HEK293 (cell line): ENCODE results near the gene SEPTIN12.

Source experiments
- CTCF ChIP-seq: fragments of 450-650 bp; formaldehyde crosslinking; IDR thresholded peaks from 2 replicates; pipeline ENCODE4 v1.5.1; 2016; ENCODE audit warnings: missing biosample characterization, missing genetic modification characterization
- ELK4 ChIP-seq: IDR thresholded peaks from 2 replicates; pipeline ENCODE4 v1.6.1; 2011; ENCODE audit warnings: mild to moderate bottlenecking, low read depth, low read length, borderline replicate concordance
- GFI1B ChIP-seq: fragments of 450-650 bp; formaldehyde crosslinking; IDR thresholded peaks from 2 replicates; pipeline ENCODE4 v1.5.1; 2016; ENCODE audit warnings: missing biosample characterization, missing genetic modification characterization
- GLI2 ChIP-seq: fragments of 450-650 bp; formaldehyde crosslinking; IDR thresholded peaks from 2 replicates; pipeline ENCODE4; 2017; ENCODE audit warnings: missing biosample characterization, missing genetic modification characterization, low read depth, borderline replicate concordance
- HOXA7 ChIP-seq: sonication (generic); formaldehyde crosslinking; IDR thresholded peaks from 2 replicates; pipeline ENCODE4 v1.8.1; 2022; ENCODE audit warnings: missing genetic modification reagents, borderline replicate concordance
- KLF8 ChIP-seq: fragments of 450-650 bp; formaldehyde crosslinking; IDR thresholded peaks from 2 replicates; pipeline ENCODE4 v1.5.1; 2016; ENCODE audit warnings: missing biosample characterization, missing genetic modification characterization
- ZBTB17 ChIP-seq: fragments of 450-650 bp; formaldehyde crosslinking; IDR thresholded peaks from 2 replicates; pipeline ENCODE4 v1.5.1; 2016; ENCODE audit warnings: missing biosample characterization, missing genetic modification characterization
- ZBTB48 ChIP-seq: fragments of 450-650 bp; formaldehyde crosslinking; IDR thresholded peaks from 2 replicates; pipeline ENCODE4 v1.5.1; 2016; ENCODE audit warnings: missing biosample characterization, missing genetic modification characterization
- ZFP37 ChIP-seq: fragments of 450-650 bp; formaldehyde crosslinking; IDR thresholded peaks from 2 replicates; pipeline ENCODE4 v1.5.1; 2016; ENCODE audit warnings: missing biosample characterization, missing genetic modification characterization
- ZNF2 ChIP-seq: fragments of 450-650 bp; formaldehyde crosslinking; IDR thresholded peaks from 2 replicates; pipeline ENCODE4 v1.5.1; 2016; ENCODE audit warnings: missing biosample characterization, missing genetic modification characterization
- ZNF221 ChIP-seq: fragments of 450-650 bp; formaldehyde crosslinking; IDR thresholded peaks from 2 replicates; pipeline ENCODE4 v1.5.1; 2017; ENCODE audit warnings: missing biosample characterization, missing genetic modification characterization, borderline replicate concordance
- ZNF24 ChIP-seq: fragments of 450-650 bp; formaldehyde crosslinking; IDR thresholded peaks from 2 replicates; pipeline ENCODE4 v1.5.1; 2016; ENCODE audit warnings: missing biosample characterization, missing genetic modification characterization
- ZNF266 ChIP-seq: fragments of 450-650 bp; formaldehyde crosslinking; IDR thresholded peaks from 2 replicates; pipeline ENCODE4 v1.5.1; 2016; ENCODE audit warnings: missing biosample characterization, missing genetic modification characterization, low read depth
- ZNF335 ChIP-seq: fragments of 450-650 bp; formaldehyde crosslinking; conservative IDR thresholded peaks from 2 replicates; pipeline ENCODE4 v1.5.1; 2016; ENCODE audit warnings: missing biosample characterization, missing genetic modification characterization
- ZNF473 ChIP-seq: fragments of 450-650 bp; formaldehyde crosslinking; IDR thresholded peaks from 2 replicates; pipeline ENCODE4 v1.5.1; 2017; ENCODE audit warnings: missing biosample characterization, missing genetic modification characterization
- ZNF514 ChIP-seq: fragments of 450-650 bp; formaldehyde crosslinking; IDR thresholded peaks from 2 replicates; pipeline ENCODE4 v1.5.1; 2016; ENCODE audit warnings: missing biosample characterization, missing genetic modification characterization
- ZNF560 ChIP-seq: fragments of 450-650 bp; formaldehyde crosslinking; IDR thresholded peaks from 2 replicates; pipeline ENCODE4 v1.5.1; 2017; ENCODE audit warnings: missing biosample characterization, missing genetic modification characterization, borderline replicate concordance
- ZNF571 ChIP-seq: fragments of 450-650 bp; formaldehyde crosslinking; IDR thresholded peaks from 2 replicates; pipeline ENCODE4 v1.5.0; 2017; ENCODE audit warnings: missing biosample characterization, missing genetic modification characterization
- ZNF600 ChIP-seq: fragments of 450-650 bp; formaldehyde crosslinking; IDR thresholded peaks from 2 replicates; pipeline ENCODE4 v1.5.1; 2016; ENCODE audit warnings: missing biosample characterization, missing genetic modification characterization
- ZNF658 ChIP-seq: fragments of 450-650 bp; formaldehyde crosslinking; IDR thresholded peaks from 2 replicates; pipeline ENCODE4; 2016; ENCODE audit warnings: missing biosample characterization, missing genetic modification characterization
- ZXDB ChIP-seq: fragments of 450-650 bp; formaldehyde crosslinking; IDR thresholded peaks from 2 replicates; pipeline ENCODE4 v1.5.1; 2016; ENCODE audit warnings: missing biosample characterization, missing genetic modification characterization
- TF ChIP-seq, protein P1 (sequence below): fragments of 450-650 bp; IDR thresholded peaks from 2 replicates; pipeline ENCODE4 v1.5.1; 2018; ENCODE audit warnings: missing biosample characterization, mild to moderate bottlenecking, missing genetic modification characterization
- TF ChIP-seq, protein P2 (sequence below): fragments of 450-650 bp; formaldehyde crosslinking; IDR thresholded peaks from 2 replicates; pipeline ENCODE4 v1.5.1; 2017; ENCODE audit warnings: missing biosample characterization, missing genetic modification characterization
- TF ChIP-seq, protein P3 (sequence below): fragments of 450-650 bp; formaldehyde crosslinking; IDR thresholded peaks from 2 replicates; pipeline ENCODE4 v1.5.0; 2017; ENCODE audit warnings: missing biosample characterization, missing genetic modification characterization, borderline replicate concordance
- TF ChIP-seq, protein P4 (sequence below): fragments of 450-650 bp; formaldehyde crosslinking; IDR thresholded peaks from 2 replicates; pipeline ENCODE4 v1.5.1; 2016; ENCODE audit warnings: missing biosample characterization, missing genetic modification characterization

SEPTIN12 gene

GRCh38 chr16:4768549-4769305 lies 19.4 kb downstream of the SEPTIN12 start (continued):
- TF ChIP-seq, protein P1, sequence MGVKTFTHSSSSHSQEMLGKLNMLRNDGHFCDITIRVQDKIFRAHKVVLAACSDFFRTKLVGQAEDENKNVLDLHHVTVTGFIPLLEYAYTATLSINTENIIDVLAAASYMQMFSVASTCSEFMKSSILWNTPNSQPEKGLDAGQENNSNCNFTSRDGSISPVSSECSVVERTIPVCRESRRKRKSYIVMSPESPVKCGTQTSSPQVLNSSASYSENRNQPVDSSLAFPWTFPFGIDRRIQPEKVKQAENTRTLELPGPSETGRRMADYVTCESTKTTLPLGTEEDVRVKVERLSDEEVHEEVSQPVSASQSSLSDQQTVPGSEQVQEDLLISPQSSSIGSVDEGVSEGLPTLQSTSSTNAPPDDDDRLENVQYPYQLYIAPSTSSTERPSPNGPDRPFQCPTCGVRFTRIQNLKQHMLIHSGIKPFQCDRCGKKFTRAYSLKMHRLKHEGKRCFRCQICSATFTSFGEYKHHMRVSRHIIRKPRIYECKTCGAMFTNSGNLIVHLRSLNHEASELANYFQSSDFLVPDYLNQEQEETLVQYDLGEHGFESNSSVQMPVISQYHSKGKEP (tag by site-specific recombination): no peak
- TF ChIP-seq ZNF473: no peak
- TF ChIP-seq CTCF (tag by site-specific recombination): no peak
- no peak for TF ChIP-seq ZNF658
- no peak for TF ChIP-seq ZNF560
- TF ChIP-seq ZNF514: no peak
- TF ChIP-seq GLI2 (tag by site-specific recombination): no peak
- TF ChIP-seq ZBTB48: no peak
- peak; percentile 65 for TF ChIP-seq ZXDB (tag by site-specific recombination)
- TF ChIP-seq, protein P2, sequence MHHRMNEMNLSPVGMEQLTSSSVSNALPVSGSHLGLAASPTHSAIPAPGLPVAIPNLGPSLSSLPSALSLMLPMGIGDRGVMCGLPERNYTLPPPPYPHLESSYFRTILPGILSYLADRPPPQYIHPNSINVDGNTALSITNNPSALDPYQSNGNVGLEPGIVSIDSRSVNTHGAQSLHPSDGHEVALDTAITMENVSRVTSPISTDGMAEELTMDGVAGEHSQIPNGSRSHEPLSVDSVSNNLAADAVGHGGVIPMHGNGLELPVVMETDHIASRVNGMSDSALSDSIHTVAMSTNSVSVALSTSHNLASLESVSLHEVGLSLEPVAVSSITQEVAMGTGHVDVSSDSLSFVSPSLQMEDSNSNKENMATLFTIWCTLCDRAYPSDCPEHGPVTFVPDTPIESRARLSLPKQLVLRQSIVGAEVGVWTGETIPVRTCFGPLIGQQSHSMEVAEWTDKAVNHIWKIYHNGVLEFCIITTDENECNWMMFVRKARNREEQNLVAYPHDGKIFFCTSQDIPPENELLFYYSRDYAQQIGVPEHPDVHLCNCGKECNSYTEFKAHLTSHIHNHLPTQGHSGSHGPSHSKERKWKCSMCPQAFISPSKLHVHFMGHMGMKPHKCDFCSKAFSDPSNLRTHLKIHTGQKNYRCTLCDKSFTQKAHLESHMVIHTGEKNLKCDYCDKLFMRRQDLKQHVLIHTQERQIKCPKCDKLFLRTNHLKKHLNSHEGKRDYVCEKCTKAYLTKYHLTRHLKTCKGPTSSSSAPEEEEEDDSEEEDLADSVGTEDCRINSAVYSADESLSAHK (tag by site-specific recombination): no peak
- TF ChIP-seq ZFP37 (tag by site-specific recombination): 0 out of 2 replicates have a peak, but pooled peaks have one; percentile 26
- TF ChIP-seq, protein P3, sequence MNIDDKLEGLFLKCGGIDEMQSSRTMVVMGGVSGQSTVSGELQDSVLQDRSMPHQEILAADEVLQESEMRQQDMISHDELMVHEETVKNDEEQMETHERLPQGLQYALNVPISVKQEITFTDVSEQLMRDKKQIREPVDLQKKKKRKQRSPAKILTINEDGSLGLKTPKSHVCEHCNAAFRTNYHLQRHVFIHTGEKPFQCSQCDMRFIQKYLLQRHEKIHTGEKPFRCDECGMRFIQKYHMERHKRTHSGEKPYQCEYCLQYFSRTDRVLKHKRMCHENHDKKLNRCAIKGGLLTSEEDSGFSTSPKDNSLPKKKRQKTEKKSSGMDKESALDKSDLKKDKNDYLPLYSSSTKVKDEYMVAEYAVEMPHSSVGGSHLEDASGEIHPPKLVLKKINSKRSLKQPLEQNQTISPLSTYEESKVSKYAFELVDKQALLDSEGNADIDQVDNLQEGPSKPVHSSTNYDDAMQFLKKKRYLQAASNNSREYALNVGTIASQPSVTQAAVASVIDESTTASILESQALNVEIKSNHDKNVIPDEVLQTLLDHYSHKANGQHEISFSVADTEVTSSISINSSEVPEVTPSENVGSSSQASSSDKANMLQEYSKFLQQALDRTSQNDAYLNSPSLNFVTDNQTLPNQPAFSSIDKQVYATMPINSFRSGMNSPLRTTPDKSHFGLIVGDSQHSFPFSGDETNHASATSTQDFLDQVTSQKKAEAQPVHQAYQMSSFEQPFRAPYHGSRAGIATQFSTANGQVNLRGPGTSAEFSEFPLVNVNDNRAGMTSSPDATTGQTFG: no peak
- TF ChIP-seq ZNF24 (tag by site-specific recombination): no peak
- TF ChIP-seq ZNF335 (tag by site-specific recombination): peak; percentile 86
- TF ChIP-seq ZBTB17 (tag by site-specific recombination): peak; percentile 82
- peak; percentile 52; the same call in 1 of the 2 replicates for TF ChIP-seq ELK4
- TF ChIP-seq KLF8 (tag by site-specific recombination): 0 out of 2 replicates have a peak, but pooled peaks have one; percentile 31
- TF ChIP-seq, protein P4, sequence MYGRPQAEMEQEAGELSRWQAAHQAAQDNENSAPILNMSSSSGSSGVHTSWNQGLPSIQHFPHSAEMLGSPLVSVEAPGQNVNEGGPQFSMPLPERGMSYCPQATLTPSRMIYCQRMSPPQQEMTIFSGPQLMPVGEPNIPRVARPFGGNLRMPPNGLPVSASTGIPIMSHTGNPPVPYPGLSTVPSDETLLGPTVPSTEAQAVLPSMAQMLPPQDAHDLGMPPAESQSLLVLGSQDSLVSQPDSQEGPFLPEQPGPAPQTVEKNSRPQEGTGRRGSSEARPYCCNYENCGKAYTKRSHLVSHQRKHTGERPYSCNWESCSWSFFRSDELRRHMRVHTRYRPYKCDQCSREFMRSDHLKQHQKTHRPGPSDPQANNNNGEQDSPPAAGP (tag by site-specific recombination): no peak
- TF ChIP-seq ZNF571 (tag by site-specific recombination): no peak
- TF ChIP-seq ZNF221 (tag by site-specific recombination): no peak
- no peak for TF ChIP-seq GFI1B (tag by site-specific recombination)
- peak; percentile 87; the same call in 1 of the 2 replicates for TF ChIP-seq ZNF600 (tag by site-specific recombination)
- peak; percentile 54 for TF ChIP-seq ZNF2 (tag by site-specific recombination)
- no peak for TF ChIP-seq HOXA7 (CRISPR knock-in tag)
- no peak for TF ChIP-seq ZNF266
